ENCODE measurements around the gene TOP2B. TPM values are rescaled to one million over a fixed set of nuclear protein-coding genes. Genes with fewer than 3 reads are reported as not detected.

TOP2B gene
- total and polyA plus RNA-seq, 2 experiments from 2014 or later = 92.0 to 179 TPM

DNA sequence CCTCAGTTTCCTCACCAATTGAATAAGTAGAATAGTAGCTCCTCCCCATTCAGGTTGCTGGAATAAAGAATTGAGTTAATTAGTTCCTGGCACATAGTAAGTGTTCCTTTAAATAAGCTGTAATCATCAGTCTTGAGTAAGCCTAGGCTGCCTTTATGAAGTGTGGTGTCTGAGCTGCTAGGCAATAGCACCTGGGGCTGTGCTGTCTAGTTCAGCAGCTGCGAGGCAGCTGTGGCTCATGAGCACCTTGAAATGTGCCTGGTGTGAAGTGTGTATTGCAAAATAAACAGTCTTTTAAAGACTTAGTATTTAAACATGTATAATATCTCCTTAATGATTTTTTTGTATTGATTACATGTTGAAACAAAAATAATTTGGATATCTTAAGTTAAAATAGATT, 77.6 kb downstream of the TOP2B start:
- Mint-ChIP-seq H3K27me3 (ENCODE audit: insufficient read depth, low read depth, poor library complexity) (peaks cover 12% of the 10 kb centered on the region), H3K36me3 (ENCODE audit: low read depth) (no peaks in the 10 kb centered on the region), H3K27ac (no peak overlapping the region), H3K4me1 (peaks cover 5% of the 10 kb centered on the region; the same call in 2 of the 3 replicates), H3K4me3 (no peak overlapping the region), H3K9me3 (no peaks in the 10 kb centered on the region; the same call in 2 of the 3 replicates)
- Histone ChIP-seq H3K36me3 (ENCODE audit: insufficient read depth) (no peaks in the 10 kb centered on the region), H3K9me2 (ENCODE audit: insufficient read depth) (no peaks in the 10 kb centered on the region), H4K20me1 (replicated peaks; ENCODE audit: insufficient read depth) (no peaks in the 10 kb centered on the region), H3K79me2 (replicated peaks; ENCODE audit: insufficient read depth) (no peaks in the 10 kb centered on the region), H3K27me3 (ENCODE audit: insufficient read depth) (no peaks in the 10 kb centered on the region), H2AFZ (no peak overlapping the region), H3K4me1 (ENCODE audit: insufficient read depth) (no peaks in the 10 kb centered on the region), H3K4me3 (no peak overlapping the region), H3K4me2 (no peak overlapping the region), H3F3A (replicated peaks; ENCODE audit: low read depth) (no peaks in the 10 kb centered on the region), H3K27ac (ENCODE audit: low read depth) (no peak overlapping the region)
- no peak for DNase-seq (ENCODE audit: low spot score)
- TF ChIP-seq ZNF331 (CRISPR knock-in tag; IDR thresholded peaks at IDR 0.05; ENCODE audit: low read depth) (no peak), STAT1 (IDR thresholded peaks at IDR 0.05; ENCODE audit: unreplicated experiment) (no peak), POLR2AphosphoS5 (IDR thresholded peaks at IDR 0.05; ENCODE audit: low read depth) (no peak), EZH2 (IDR thresholded peaks at IDR 0.05; ENCODE audit: low read depth, unreplicated experiment) (no peak), JUNB (IDR thresholded peaks at IDR 0.05; ENCODE audit: unreplicated experiment) (no peak), CREB1 (CRISPR knock-in tag; IDR thresholded peaks at IDR 0.05; ENCODE audit: low read depth) (no peak), NANOG (IDR thresholded peaks at IDR 0.05; ENCODE audit: borderline replicate concordance) (no peak), EZH2phosphoT487 (IDR thresholded peaks at IDR 0.05; ENCODE audit: unreplicated experiment) (no peak), ZNF114 (CRISPR knock-in tag; IDR thresholded peaks at IDR 0.05) (no peak)
- TF ChIP-seq, protein P1, sequence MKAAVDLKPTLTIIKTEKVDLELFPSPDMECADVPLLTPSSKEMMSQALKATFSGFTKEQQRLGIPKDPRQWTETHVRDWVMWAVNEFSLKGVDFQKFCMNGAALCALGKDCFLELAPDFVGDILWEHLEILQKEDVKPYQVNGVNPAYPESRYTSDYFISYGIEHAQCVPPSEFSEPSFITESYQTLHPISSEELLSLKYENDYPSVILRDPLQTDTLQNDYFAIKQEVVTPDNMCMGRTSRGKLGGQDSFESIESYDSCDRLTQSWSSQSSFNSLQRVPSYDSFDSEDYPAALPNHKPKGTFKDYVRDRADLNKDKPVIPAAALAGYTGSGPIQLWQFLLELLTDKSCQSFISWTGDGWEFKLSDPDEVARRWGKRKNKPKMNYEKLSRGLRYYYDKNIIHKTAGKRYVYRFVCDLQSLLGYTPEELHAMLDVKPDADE (IDR thresholded peaks at IDR 0.05) = no peak
- TF ChIP-seq, protein P2, sequence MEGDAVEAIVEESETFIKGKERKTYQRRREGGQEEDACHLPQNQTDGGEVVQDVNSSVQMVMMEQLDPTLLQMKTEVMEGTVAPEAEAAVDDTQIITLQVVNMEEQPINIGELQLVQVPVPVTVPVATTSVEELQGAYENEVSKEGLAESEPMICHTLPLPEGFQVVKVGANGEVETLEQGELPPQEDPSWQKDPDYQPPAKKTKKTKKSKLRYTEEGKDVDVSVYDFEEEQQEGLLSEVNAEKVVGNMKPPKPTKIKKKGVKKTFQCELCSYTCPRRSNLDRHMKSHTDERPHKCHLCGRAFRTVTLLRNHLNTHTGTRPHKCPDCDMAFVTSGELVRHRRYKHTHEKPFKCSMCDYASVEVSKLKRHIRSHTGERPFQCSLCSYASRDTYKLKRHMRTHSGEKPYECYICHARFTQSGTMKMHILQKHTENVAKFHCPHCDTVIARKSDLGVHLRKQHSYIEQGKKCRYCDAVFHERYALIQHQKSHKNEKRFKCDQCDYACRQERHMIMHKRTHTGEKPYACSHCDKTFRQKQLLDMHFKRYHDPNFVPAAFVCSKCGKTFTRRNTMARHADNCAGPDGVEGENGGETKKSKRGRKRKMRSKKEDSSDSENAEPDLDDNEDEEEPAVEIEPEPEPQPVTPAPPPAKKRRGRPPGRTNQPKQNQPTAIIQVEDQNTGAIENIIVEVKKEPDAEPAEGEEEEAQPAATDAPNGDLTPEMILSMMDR (conservative IDR thresholded peaks at IDR 0.05; ENCODE audit: low read depth in 2 of 2) = no peak
- TF ChIP-seq, protein P3, sequence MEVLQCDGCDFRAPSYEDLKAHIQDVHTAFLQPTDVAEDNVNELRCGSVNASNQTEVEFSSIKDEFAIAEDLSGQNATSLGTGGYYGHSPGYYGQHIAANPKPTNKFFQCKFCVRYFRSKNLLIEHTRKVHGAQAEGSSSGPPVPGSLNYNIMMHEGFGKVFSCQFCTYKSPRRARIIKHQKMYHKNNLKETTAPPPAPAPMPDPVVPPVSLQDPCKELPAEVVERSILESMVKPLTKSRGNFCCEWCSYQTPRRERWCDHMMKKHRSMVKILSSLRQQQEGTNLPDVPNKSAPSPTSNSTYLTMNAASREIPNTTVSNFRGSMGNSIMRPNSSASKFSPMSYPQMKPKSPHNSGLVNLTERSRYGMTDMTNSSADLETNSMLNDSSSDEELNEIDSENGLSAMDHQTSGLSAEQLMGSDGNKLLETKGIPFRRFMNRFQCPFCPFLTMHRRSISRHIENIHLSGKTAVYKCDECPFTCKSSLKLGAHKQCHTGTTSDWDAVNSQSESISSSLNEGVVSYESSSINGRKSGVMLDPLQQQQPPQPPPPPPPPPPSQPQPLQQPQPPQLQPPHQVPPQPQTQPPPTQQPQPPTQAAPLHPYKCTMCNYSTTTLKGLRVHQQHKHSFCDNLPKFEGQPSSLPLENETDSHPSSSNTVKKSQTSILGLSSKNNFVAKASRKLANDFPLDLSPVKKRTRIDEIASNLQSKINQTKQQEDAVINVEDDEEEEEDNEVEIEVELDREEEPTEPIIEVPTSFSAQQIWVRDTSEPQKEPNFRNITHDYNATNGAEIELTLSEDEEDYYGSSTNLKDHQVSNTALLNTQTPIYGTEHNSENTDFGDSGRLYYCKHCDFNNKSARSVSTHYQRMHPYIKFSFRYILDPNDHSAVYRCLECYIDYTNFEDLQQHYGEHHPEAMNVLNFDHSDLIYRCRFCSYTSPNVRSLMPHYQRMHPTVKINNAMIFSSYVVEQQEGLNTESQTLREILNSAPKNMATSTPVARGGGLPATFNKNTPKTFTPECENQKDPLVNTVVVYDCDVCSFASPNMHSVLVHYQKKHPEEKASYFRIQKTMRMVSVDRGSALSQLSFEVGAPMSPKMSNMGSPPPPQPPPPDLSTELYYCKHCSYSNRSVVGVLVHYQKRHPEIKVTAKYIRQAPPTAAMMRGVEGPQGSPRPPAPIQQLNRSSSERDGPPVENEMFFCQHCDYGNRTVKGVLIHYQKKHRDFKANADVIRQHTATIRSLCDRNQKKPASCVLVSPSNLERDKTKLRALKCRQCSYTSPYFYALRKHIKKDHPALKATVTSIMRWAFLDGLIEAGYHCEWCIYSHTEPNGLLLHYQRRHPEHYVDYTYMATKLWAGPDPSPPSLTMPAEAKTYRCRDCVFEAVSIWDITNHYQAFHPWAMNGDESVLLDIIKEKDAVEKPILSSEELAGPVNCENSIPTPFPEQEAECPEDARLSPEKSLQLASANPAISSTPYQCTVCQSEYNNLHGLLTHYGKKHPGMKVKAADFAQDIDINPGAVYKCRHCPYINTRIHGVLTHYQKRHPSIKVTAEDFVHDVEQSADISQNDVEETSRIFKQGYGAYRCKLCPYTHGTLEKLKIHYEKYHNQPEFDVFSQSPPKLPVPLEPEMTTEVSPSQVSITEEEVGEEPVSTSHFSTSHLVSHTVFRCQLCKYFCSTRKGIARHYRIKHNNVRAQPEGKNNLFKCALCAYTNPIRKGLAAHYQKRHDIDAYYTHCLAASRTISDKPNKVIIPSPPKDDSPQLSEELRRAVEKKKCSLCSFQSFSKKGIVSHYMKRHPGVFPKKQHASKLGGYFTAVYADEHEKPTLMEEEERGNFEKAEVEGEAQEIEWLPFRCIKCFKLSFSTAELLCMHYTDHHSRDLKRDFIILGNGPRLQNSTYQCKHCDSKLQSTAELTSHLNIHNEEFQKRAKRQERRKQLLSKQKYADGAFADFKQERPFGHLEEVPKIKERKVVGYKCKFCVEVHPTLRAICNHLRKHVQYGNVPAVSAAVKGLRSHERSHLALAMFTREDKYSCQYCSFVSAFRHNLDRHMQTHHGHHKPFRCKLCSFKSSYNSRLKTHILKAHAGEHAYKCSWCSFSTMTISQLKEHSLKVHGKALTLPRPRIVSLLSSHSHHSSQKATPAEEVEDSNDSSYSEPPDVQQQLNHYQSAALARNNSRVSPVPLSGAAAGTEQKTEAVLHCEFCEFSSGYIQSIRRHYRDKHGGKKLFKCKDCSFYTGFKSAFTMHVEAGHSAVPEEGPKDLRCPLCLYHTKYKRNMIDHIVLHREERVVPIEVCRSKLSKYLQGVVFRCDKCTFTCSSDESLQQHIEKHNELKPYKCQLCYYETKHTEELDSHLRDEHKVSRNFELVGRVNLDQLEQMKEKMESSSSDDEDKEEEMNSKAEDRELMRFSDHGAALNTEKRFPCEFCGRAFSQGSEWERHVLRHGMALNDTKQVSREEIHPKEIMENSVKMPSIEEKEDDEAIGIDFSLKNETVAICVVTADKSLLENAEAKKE (CRISPR knock-in tag; IDR thresholded peaks at IDR 0.05) = no peak
- TF ChIP-seq, protein P4, sequence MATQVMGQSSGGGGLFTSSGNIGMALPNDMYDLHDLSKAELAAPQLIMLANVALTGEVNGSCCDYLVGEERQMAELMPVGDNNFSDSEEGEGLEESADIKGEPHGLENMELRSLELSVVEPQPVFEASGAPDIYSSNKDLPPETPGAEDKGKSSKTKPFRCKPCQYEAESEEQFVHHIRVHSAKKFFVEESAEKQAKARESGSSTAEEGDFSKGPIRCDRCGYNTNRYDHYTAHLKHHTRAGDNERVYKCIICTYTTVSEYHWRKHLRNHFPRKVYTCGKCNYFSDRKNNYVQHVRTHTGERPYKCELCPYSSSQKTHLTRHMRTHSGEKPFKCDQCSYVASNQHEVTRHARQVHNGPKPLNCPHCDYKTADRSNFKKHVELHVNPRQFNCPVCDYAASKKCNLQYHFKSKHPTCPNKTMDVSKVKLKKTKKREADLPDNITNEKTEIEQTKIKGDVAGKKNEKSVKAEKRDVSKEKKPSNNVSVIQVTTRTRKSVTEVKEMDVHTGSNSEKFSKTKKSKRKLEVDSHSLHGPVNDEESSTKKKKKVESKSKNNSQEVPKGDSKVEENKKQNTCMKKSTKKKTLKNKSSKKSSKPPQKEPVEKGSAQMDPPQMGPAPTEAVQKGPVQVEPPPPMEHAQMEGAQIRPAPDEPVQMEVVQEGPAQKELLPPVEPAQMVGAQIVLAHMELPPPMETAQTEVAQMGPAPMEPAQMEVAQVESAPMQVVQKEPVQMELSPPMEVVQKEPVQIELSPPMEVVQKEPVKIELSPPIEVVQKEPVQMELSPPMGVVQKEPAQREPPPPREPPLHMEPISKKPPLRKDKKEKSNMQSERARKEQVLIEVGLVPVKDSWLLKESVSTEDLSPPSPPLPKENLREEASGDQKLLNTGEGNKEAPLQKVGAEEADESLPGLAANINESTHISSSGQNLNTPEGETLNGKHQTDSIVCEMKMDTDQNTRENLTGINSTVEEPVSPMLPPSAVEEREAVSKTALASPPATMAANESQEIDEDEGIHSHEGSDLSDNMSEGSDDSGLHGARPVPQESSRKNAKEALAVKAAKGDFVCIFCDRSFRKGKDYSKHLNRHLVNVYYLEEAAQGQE (IDR thresholded peaks at IDR 0.05; ENCODE audit: unreplicated experiment) = no peak
- no peak for ATAC-seq

Data from GM23338 (cell line).